ENCODE measurements around the gene FAM13A. TPM values are rescaled to one million over a fixed set of nuclear protein-coding genes. Genes with fewer than 3 reads are reported as not detected.

Gene FAM13A
- total and polyA plus RNA-seq, 2 of the 13 experiments (the other 11 are each of a cell fraction or from before 2014, with no cell fraction given): 1.2 to 36.2 TPM

DNA sequence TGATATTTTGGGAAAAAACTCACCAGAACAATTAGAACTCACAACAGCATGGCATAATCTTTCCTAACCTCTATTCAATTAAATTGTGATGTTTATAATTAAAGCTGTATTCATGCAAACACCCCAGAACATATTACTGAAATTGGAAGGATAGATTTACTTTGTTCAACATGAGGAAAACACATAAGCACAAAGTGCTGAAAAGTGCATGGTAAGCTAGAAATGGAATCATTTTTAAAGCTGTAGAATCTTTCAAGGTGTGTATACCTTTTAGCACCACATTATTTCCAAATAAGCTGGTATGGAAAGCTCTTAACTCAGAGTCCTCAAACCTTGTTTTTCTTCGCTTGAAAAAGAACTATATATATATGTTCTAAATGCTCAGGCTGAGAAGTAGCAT lies 268.6 kb downstream of the FAM13A start (continued):
- TF ChIP-seq, protein P1, sequence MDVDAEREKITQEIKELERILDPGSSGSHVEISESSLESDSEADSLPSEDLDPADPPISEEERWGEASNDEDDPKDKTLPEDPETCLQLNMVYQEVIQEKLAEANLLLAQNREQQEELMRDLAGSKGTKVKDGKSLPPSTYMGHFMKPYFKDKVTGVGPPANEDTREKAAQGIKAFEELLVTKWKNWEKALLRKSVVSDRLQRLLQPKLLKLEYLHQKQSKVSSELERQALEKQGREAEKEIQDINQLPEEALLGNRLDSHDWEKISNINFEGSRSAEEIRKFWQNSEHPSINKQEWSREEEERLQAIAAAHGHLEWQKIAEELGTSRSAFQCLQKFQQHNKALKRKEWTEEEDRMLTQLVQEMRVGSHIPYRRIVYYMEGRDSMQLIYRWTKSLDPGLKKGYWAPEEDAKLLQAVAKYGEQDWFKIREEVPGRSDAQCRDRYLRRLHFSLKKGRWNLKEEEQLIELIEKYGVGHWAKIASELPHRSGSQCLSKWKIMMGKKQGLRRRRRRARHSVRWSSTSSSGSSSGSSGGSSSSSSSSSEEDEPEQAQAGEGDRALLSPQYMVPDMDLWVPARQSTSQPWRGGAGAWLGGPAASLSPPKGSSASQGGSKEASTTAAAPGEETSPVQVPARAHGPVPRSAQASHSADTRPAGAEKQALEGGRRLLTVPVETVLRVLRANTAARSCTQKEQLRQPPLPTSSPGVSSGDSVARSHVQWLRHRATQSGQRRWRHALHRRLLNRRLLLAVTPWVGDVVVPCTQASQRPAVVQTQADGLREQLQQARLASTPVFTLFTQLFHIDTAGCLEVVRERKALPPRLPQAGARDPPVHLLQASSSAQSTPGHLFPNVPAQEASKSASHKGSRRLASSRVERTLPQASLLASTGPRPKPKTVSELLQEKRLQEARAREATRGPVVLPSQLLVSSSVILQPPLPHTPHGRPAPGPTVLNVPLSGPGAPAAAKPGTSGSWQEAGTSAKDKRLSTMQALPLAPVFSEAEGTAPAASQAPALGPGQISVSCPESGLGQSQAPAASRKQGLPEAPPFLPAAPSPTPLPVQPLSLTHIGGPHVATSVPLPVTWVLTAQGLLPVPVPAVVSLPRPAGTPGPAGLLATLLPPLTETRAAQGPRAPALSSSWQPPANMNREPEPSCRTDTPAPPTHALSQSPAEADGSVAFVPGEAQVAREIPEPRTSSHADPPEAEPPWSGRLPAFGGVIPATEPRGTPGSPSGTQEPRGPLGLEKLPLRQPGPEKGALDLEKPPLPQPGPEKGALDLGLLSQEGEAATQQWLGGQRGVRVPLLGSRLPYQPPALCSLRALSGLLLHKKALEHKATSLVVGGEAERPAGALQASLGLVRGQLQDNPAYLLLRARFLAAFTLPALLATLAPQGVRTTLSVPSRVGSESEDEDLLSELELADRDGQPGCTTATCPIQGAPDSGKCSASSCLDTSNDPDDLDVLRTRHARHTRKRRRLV (CRISPR knock-in tag; IDR thresholded peaks at IDR 0.05): no peak

DNA sequence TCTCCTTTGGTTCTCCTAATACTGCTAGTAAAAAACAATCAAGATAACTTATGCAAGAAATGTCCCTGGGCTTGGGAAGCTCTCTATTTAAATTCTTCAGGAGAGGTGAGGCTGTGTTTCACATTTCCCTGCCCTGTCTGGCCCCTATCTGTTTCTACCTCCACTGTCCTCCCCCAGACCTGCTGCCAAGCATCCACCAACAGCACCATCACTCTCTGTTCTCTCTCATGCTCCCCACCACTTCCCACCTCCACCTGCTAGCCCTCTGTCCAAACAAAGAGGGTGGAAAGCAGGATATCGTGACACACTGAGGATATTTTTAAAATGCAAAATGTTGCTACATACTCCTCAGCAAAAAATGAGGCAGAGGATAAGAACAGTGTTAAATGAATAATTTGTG lies 271.0 kb downstream of the FAM13A start:
- Histone ChIP-seq H4K20me1 (ENCODE audit: insufficient read depth, low read length) (peaks cover 1% of the 10 kb centered on the region; the same call in 1 of the 2 replicates), H3K9me3 (ENCODE audit: low read length) (no peaks in the 10 kb centered on the region), H3K36me3 (replicated peaks in 1 of 2; ENCODE audit: control insufficient read depth in 1 of 2, insufficient read depth in 2 of 2, low read length in 2 of 2) (peaks cover 9 to 43% of the 10 kb centered on the region in 2 experiments), H3K27ac (ENCODE audit: extremely low read length, insufficient read depth, low read length) (no peak overlapping the region), H3K27me3 (ENCODE audit: control insufficient read depth in 1 of 2, insufficient read depth in 2 of 2, low read length in 2 of 2) (no peaks in the 10 kb centered on the region), H2AFZ (ENCODE audit: low read length) (no peak overlapping the region), H3K79me2 (ENCODE audit: insufficient read depth, low read length) (no peaks in the 10 kb centered on the region), H3K9ac (ENCODE audit: insufficient read depth, low read depth, low read length) (no peak overlapping the region), H3K4me2 (ENCODE audit: low read depth, low read length) (no peak overlapping the region), H3K4me3 (replicated peaks in 1 of 3; ENCODE audit: insufficient read depth in 1 of 3, low read depth in 2 of 3, low read length in 3 of 3) (no peak overlapping the region), H3K4me1 (ENCODE audit: insufficient read depth, low read length) (no peaks in the 10 kb centered on the region)
- DNase-seq (ENCODE audit: low spot score) (no peak), FAIRE-seq (no peak), ATAC-seq (no peak)
- in situ Hi-C loops (cut with HindIII; ENCODE audit: extremely low pct_ligation_motif_present, low pct_unique_long_range_greater_than_20kb): no loop called here
- POLR2A ChIA-PET: no interaction called here
- intact Hi-C loops (cut with micrococcal nuclease; ENCODE audit: unreplicated experiment): no loop called here
- no TSS peak for BruUV-seq (replicated peaks)
- TF ChIP-seq ZNF543 (CRISPR knock-in tag; IDR thresholded peaks at IDR 0.05): no peak
- no peak for TF ChIP-seq ZNF20 (CRISPR knock-in tag; IDR thresholded peaks at IDR 0.05)
- no peak for TF ChIP-seq ZNF772 (CRISPR knock-in tag; IDR thresholded peaks at IDR 0.05)
- TF ChIP-seq ZNF839 (CRISPR knock-in tag; IDR thresholded peaks at IDR 0.05; ENCODE audit: borderline replicate concordance): no peak
- TF ChIP-seq MAFK (conservative IDR thresholded peaks at IDR 0.05 in 1 of 2, IDR thresholded peaks at IDR 0.05 in 1 of 2; ENCODE audit: low read length in 2 of 2): no peak
- TF ChIP-seq MIER3 (CRISPR knock-in tag; IDR thresholded peaks at IDR 0.05; ENCODE audit: borderline replicate concordance): no peak
- WGBS (ENCODE audit: low lambda C conversion rate): 85% methylated on average over 1 of the region's 1 CpG
- CTCF ChIA-PET (ENCODE audit: low intra/inter-chr PET ratio, low total read pairs): no interaction called here
